A172 (cell line): Measurements from ENCODE around the gene ACTN4. TPM values are rescaled to one million over a fixed set of nuclear protein-coding genes. Genes with fewer than 3 reads are reported as not detected.

Experiments used
- DNase-seq: peaks from one replicate; pipeline ENCODE4 v3.0.0-alpha.2; 2015; ENCODE audit warnings: low spot score
- total RNA-seq: library from RNA; depleted of rRNA; stranded (reverse); fragments of >200 nt; shearing (Covaris generic); gene quantifications from 2 replicates; pipeline ENCODE4 v1.2.3, GENCODE V29; 2014

ACTN4 gene
- total RNA-seq, 1 experiment from 2014 or later: 493 TPM

GRCh38 chr19:38708413-38709024 is 61.1 kb downstream of the ACTN4 start:
- no peak for DNase-seq

GRCh38 chr19:38709119-38709518 is 61.7 kb downstream of the ACTN4 start:
- DNase-seq: no peak

- no peak for DNase-seq
Measured at GRCh38 chr19:38709671-38710415, 62.4 kb downstream of the ACTN4 start.

- DNase-seq: no peak
Measured at GRCh38 chr19:38710416-38710702, 62.9 kb downstream of the ACTN4 start.

GRCh38 chr19:38710928-38711725 is 63.7 kb downstream of the ACTN4 start:
- no peak for DNase-seq

GRCh38 chr19:38711726-38712153 is 64.3 kb downstream of the ACTN4 start:
- DNase-seq: peak; percentile 88

- no peak for DNase-seq
Measured at GRCh38 chr19:38712161-38712748, 64.8 kb downstream of the ACTN4 start.

- no peak for DNase-seq
Measured at GRCh38 chr19:38713227-38713649, 65.8 kb downstream of the ACTN4 start.

GRCh38 chr19:38713865-38714264 is 66.4 kb downstream of the ACTN4 start:
- DNase-seq: no peak

GRCh38 chr19:38714354-38714778 is 66.9 kb downstream of the ACTN4 start:
- no peak for DNase-seq

GRCh38 chr19:38715555-38715954 is 68.1 kb downstream of the ACTN4 start:
- DNase-seq: no peak

- no peak for DNase-seq
Measured at GRCh38 chr19:38717051-38717450, 69.6 kb downstream of the ACTN4 start.

GRCh38 chr19:38717855-38718254 is 70.4 kb downstream of the ACTN4 start:
- DNase-seq: no peak

GRCh38 chr19:38718747-38719543 is 71.5 kb downstream of the ACTN4 start:
- peak; percentile 94 for DNase-seq

GRCh38 chr19:38719761-38720558 is 72.5 kb downstream of the ACTN4 start:
- peak; percentile 89 for DNase-seq

GRCh38 chr19:38720559-38721236 is 73.2 kb downstream of the ACTN4 start:
- DNase-seq: no peak

GRCh38 chr19:38721496-38721895 is 74.0 kb downstream of the ACTN4 start:
- DNase-seq: no peak

GRCh38 chr19:38721979-38722773 is 74.7 kb downstream of the ACTN4 start:
- no peak for DNase-seq

GRCh38 chr19:38722947-38723605 is 75.6 kb downstream of the ACTN4 start:
- DNase-seq: no peak
